HL-60/S4 treated with phorbol 12-myristate 13-acetate at 8.2 ng/mL for 4 days and 3 days (cell line): ENCODE measurements around the gene SGO1.
"Not testable (repeated sequence)": the region's sequence is repeated elsewhere in the genome, so short reads cannot be mapped to it uniquely, and the experiment has no call there.

Source experiments
- in situ Hi-C: fragments of 300-500 bp; cut with MboI; formaldehyde crosslinking; loops from 2 replicates; pipeline ENCODE4 v1.15.0; 2022; ENCODE audit warnings: low sequenced_read_pairs

The SGO1 gene

GRCh38 chr3:20185679-20186599, at the start of gene SGO1:
SGO1 (minus strand) TSS chr3:20186206; CDS start chr3:20184027, 2,179 bp downstream.
- in situ Hi-C loops, result no loop called here

- in situ Hi-C loops, result no loop called here
Measured at GRCh38 chr3:20235796-20236195, 49.8 kb upstream of the SGO1 start.

GRCh38 chr3:20232906-20233780, 47.1 kb upstream of the SGO1 start:
- in situ Hi-C loops, result no loop called here

- in situ Hi-C loops, result no loop called here
Measured at GRCh38 chr3:20230954-20231353, 44.9 kb upstream of the SGO1 start.

GRCh38 chr3:20225769-20226168, 39.8 kb upstream of the SGO1 start:
- in situ Hi-C loops, result no loop called here

GRCh38 chr3:20222274-20222673, 36.3 kb upstream of the SGO1 start:
- in situ Hi-C loops, result no loop called here

- in situ Hi-C loops, result no loop called here
Measured at GRCh38 chr3:20218215-20218614, 32.2 kb upstream of the SGO1 start.

GRCh38 chr3:20215636-20216035, 29.6 kb upstream of the SGO1 start:
- in situ Hi-C loops, result no loop called here

GRCh38 chr3:20213491-20213890, 27.5 kb upstream of the SGO1 start:
- in situ Hi-C loops, result not testable (repeated sequence)

- in situ Hi-C loops, result not testable (repeated sequence)
Measured at GRCh38 chr3:20207945-20208344, 21.9 kb upstream of the SGO1 start.

- in situ Hi-C loops, result not testable (repeated sequence)
Measured at GRCh38 chr3:20205898-20206297, 19.9 kb upstream of the SGO1 start.

GRCh38 chr3:20201143-20201542, 15.1 kb upstream of the SGO1 start:
- in situ Hi-C loops, result no loop called here

GRCh38 chr3:20197775-20198174, 11.8 kb upstream of the SGO1 start:
- in situ Hi-C loops, result no loop called here

- in situ Hi-C loops, result no loop called here
Measured at GRCh38 chr3:20194793-20195460, 8.9 kb upstream of the SGO1 start.

- in situ Hi-C loops, result no loop called here
Measured at GRCh38 chr3:20190991-20191390, 5.0 kb upstream of the SGO1 start.

GRCh38 chr3:20186600-20187004, 596 bp upstream of the SGO1 start:
- in situ Hi-C loops, result no loop called here

- in situ Hi-C loops, result no loop called here
Measured at GRCh38 chr3:20185331-20185678, 701 bp downstream of the SGO1 start.

- in situ Hi-C loops, result no loop called here
Measured at GRCh38 chr3:20182206-20182605, 3.8 kb downstream of the SGO1 start.

GRCh38 chr3:20181276-20181675, 4.7 kb downstream of the SGO1 start:
- in situ Hi-C loops, result no loop called here

GRCh38 chr3:20173844-20174410, 12.1 kb downstream of the SGO1 start:
- in situ Hi-C loops, result no loop called here

GRCh38 chr3:20161714-20162113, 24.3 kb downstream of the SGO1 start:
- in situ Hi-C loops, result no loop called here
